Breast epithelium (tissue), 4 donors: ENCODE results near the gene KCNG1. TPM values are rescaled to one million over a fixed set of nuclear protein-coding genes. Genes with fewer than 3 reads are reported as not detected.
A peak's percentile ranks its signal among the peaks of the same experiment; 100 is the strongest.
"Not testable (repeated sequence)": the region's sequence is repeated elsewhere in the genome, so short reads cannot be mapped to it uniquely, and the experiment has no call there.

Experiments
- DNase-seq, 2 donors: peaks; one replicate each; pipeline ENCODE4 v3.0.0-alpha.2; 2019; ENCODE audit warnings: low spot score in 2 of 2
- H3K27ac ChIP-seq, 2 donors: fragments of 200-600 bp; sonication (generic) in 1 of 2; one replicate each; pipeline ENCODE4 v1.5.1; 2016 to 2019; ENCODE audit warnings: mild to moderate bottlenecking in 1 of 2
- H3K27me3 ChIP-seq, 2 donors: fragments of 200-600 bp; sonication (generic) in 1 of 2; one replicate each; pipeline versions ENCODE4 v1.5.1 to v1.6.0; 2017 to 2019; ENCODE audit warnings: control low read depth in 1 of 2, mild to moderate bottlenecking in 1 of 2
- H3K36me3 ChIP-seq: fragments of 200-600 bp; one replicate; pipeline ENCODE4 v1.5.1; 2019
- H3K4me1 ChIP-seq, 2 donors: fragments of 200-600 bp; sonication (generic); one replicate each; pipeline ENCODE4 v1.5.1; 2016 to 2019; ENCODE audit warnings: control low read depth in 1 of 2
- H3K4me3 ChIP-seq, 3 donors: fragments of 200-600 bp; sonication (generic); 1 replicate in 2 of 3; 2 replicates in 1 of 3; pipeline ENCODE4 v1.5.1; 2016 to 2019; ENCODE audit warnings: mild to moderate bottlenecking in 3 of 3, moderate library complexity in 2 of 3
- H3K9me3 ChIP-seq, 2 donors: fragments of 200-600 bp; sonication (generic) in 1 of 2; one replicate each; pipeline ENCODE4 v1.5.1; 2016 to 2019; ENCODE audit warnings: control low read depth in 1 of 2
- POLR2A ChIP-seq: fragments of 450-650 bp; IDR thresholded peaks from one replicate; pipeline ENCODE4 v1.6.1; 2016; ENCODE audit warnings: antibody characterized with exemption, mild to moderate bottlenecking, moderate library complexity
- POLR2AphosphoS5 ChIP-seq, 3 donors: sonication (generic); formaldehyde crosslinking; IDR thresholded peaks; one replicate each; pipeline ENCODE4 v1.6.1; 2017; ENCODE audit warnings: antibody characterized with exemption in 3 of 3
- intact Hi-C: fragments of 100-400 bp; cut with DNase I; formaldehyde crosslinking; loops from one replicate; pipeline ENCODE4 v1.15.1; 2023; ENCODE audit warnings: low total_unique reads
- total RNA-seq, 3 donors: library from RNA; depleted of rRNA; stranded (reverse); fragments of >200 nt; gene quantifications; one replicate each; pipeline ENCODE4 v1.1.0, GENCODE V29; 2016
- TF ChIP-seq, protein P1 (sequence below), 3 donors: fragments of 450-650 bp; IDR thresholded peaks; one replicate each; pipeline ENCODE4 v1.5.1; 2016 to 2017; ENCODE audit warnings: antibody characterized with exemption in 3 of 3, mild to moderate bottlenecking in 3 of 3, moderate library complexity in 3 of 3

Gene KCNG1
- total RNA-seq, 3 donors from 2014 or later, result 1.3 to 7.0 TPM; not detected in 1

DNA sequence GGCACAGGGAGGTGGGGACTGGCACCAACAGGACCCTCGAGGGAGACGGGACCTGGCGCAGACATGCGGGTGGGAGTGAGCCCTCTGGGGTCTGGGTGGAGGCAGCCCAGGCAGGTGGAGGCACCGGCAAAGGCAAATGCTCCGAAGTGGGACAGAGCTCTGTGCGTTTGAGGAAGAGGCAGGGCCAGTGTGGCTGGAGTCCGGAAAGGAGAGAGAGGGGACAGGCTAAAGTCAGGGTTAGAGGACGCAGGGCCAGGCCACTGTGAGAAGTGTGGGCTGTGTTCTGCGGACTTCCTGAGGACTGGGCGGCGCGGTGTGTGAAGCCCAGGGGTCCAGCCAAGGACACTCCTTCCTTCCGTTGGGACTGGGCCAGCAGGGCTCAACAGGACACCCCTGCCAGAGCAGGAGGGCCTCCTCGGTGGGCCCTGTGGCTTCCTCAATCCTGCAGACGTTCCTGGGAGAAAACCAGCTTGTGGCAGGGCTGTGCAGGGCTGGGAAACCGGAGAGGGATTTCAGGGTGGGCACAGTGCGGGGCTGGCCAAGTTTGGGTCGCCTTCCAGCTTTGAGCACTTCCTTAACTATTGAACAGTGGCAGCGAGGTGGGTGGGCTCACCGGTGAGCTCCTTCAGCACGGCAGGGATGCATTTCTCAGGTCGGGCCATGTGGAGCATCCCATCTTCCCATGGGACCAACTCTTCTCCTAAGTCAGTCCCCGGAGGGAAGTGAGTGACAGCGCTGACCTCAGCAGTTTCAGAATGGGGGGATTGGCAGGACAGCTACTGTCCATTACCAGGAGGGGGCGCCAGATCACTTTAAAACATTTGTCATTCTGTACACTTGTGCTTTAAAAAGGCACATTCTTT is 41.8 kb downstream of the KCNG1 start:
- Histone ChIP-seq H3K27ac (no peak overlapping the region), H3K36me3 (no peaks in the 10 kb centered on the region), H3K4me3 (no peak overlapping the region), H3K9me3 (no peaks in the 10 kb centered on the region), H3K4me1 (no peaks in the 10 kb centered on the region), H3K27me3 (peaks cover 0 to 4% of the 10 kb centered on the region in 2 donors)
- no peak for TF ChIP-seq POLR2A
- TF ChIP-seq, protein P1, sequence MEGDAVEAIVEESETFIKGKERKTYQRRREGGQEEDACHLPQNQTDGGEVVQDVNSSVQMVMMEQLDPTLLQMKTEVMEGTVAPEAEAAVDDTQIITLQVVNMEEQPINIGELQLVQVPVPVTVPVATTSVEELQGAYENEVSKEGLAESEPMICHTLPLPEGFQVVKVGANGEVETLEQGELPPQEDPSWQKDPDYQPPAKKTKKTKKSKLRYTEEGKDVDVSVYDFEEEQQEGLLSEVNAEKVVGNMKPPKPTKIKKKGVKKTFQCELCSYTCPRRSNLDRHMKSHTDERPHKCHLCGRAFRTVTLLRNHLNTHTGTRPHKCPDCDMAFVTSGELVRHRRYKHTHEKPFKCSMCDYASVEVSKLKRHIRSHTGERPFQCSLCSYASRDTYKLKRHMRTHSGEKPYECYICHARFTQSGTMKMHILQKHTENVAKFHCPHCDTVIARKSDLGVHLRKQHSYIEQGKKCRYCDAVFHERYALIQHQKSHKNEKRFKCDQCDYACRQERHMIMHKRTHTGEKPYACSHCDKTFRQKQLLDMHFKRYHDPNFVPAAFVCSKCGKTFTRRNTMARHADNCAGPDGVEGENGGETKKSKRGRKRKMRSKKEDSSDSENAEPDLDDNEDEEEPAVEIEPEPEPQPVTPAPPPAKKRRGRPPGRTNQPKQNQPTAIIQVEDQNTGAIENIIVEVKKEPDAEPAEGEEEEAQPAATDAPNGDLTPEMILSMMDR (IDR thresholded peaks at IDR 0.05), result peak; percentile 57 to 66 (median 65)
- no peak for DNase-seq
- intact Hi-C loops, result loop anchor here (5.0 to 10.0 kb wide), 2 partner anchors 224 to 326 kb away; no protein-coding TSS in a partner anchor

DNA sequence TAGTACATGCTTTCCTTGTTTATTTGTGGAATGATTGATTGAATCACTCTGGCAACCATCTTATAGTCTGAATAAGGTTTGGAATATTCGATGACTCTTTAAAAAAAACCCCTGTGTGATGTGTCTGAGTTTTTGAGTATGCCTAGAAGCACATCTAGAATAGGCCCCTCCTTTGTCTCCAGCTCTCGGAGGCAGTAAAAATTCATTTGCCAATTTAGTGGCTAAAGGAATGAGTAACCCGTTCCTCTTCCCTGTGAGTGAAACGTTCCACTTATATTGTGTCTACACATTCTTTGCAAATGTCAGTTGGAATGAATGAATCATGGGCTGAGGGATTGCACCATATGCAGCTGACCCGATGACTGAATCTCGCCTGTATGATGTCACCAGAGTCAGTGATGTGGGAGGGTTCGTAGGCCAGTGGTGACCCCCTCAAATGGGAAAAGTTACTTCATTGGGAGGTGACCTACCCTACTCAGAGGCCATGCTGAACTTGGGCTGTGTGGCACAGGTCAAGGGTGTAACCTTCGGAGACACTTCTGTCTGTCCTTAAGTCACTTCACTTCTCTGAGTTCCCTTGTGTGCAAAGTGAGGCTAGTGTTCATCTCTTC is 42.7 kb downstream of the KCNG1 start:
- no peak overlapping the region for H3K27ac ChIP-seq
- peaks cover 0 to 4% of the 10 kb centered on the region in 2 donors for H3K27me3 ChIP-seq
- intact Hi-C loops, result loop anchor here (5.0 to 10.0 kb wide), 2 partner anchors 225 to 327 kb away; no protein-coding TSS in a partner anchor

DNA sequence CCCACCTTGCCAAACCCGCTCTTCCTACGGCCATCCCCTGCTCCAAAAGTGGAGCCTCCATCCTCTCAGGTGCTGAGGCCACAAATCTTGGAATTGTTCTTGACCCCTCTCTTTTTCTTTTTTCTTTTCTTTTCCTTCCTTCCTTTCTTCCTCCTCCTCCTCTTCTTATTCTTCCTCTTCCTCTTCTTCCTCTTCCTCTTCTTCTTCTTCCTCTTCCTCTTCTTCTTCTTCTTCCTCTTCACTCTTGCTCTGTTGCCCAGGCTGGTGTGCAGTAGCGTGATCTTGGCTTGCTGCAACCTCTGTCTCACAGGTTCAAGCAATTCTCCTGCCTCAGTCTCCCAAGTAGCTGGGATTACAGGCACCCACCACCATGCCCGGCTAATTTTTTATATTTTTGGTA is 44.4 kb downstream of the KCNG1 start:
- H3K36me3 ChIP-seq, H3K27me3 ChIP-seq, H3K9me3 ChIP-seq, intact Hi-C loops, DNase-seq, H3K27ac ChIP-seq, H3K4me1 ChIP-seq, H3K4me3 ChIP-seq: not testable (repeated sequence)

More for the DNA sequence above, 42.7 kb downstream of the KCNG1 start:
- no peak overlapping the region for H3K4me3 ChIP-seq
- H3K36me3 ChIP-seq, result no peaks in the 10 kb centered on the region
- no peak for TF ChIP-seq POLR2A
- TF ChIP-seq POLR2AphosphoS5 (IDR thresholded peaks at IDR 0.05), result no peak
- TF ChIP-seq, protein P1 (IDR thresholded peaks at IDR 0.05), result no peak
- DNase-seq, result no peak
- H3K4me1 ChIP-seq, result no peaks in the 10 kb centered on the region
- no peaks in the 10 kb centered on the region for H3K9me3 ChIP-seq

DNA sequence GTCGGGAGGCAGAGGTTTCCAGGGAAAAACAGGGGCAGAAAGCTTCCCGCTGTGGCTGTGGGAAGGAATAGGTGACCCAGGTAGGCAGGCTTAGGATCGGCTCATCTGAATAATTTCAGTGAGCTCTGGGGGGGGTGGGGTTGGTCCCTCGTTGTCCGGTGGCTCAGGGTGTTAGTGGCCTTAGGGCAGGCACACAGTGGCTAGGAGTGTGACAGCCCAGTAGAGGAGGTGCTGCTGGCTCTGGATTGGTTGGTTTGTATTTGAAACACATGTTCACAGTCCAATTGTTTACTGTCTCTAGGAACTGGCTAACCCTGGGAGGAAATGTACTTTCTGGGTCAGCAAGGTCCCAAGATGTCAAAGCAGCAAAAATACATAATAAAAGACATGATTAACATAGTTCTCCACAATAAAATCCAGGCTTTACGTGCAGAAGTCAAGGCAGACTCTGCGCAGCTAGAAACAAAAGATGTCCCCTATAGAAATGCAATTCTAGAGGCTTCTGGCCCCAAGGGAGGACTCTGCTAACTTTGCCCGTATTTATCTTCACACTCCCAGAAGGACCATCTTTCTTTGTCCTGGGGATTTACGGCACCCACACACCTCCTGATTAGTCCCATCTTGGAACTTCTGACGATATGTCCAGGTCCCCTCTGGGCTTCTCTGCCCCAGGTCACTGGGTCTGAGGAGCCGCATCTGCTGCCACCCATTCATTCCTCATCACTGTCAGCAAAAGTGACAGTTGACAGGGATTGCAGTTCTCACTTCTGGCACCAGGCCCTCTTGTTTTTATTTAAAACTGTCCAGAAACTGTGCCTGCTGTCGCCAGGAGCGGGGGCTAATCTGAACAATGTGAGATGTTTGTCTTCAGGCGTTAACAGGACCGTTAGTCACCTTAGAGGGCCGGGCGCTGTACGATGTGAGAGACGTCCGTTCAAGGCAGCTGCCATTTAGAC is 45.6 kb downstream of the KCNG1 start:
- H3K27me3 ChIP-seq, result peaks cover 0 to 4% of the 10 kb centered on the region in 2 donors
- no peaks in the 10 kb centered on the region for H3K9me3 ChIP-seq
- no peak overlapping the region for H3K4me3 ChIP-seq
- TF ChIP-seq POLR2AphosphoS5 (IDR thresholded peaks at IDR 0.05), result no peak
- TF ChIP-seq, protein P1 (IDR thresholded peaks at IDR 0.05), result no peak
- TF ChIP-seq POLR2A, result no peak
- DNase-seq, result peak in 1 of 2 donors; percentile 51
- H3K4me1 ChIP-seq, result no peaks in the 10 kb centered on the region
- intact Hi-C loops, result no loop called here
- H3K27ac ChIP-seq, result no peak overlapping the region
- no peaks in the 10 kb centered on the region for H3K36me3 ChIP-seq

DNA sequence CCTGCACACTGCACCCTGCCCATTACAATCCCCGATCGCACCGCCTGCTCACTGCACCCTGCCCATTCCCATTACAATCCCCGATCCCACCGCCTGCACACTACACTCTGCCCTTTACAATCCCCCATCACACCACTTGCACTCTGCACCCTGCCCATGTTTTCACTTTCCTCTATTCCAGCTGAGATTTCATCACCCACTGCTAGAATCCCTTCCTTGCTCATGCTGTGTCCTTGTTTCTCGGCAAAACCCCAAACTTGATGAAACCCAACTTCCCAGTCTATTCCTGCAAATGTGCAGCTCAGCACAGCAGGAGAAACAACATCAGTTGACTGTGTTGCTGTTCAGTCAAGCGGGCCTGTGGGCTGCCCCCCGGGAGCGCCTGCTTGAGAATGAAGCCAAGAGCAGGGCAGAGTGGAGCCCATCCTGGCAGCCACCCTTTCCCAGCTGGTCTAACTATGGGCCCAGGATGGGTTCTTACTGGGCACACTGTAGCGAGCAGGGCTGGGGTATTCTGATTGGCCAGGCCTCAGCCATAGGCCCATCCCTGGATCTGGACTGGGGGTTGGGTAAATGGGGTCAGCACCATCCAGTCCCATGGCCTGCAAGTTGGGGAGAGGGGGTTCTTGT is 47.1 kb downstream of the KCNG1 start:
- Histone ChIP-seq H3K4me1 (no peaks in the 10 kb centered on the region), H3K36me3 (no peaks in the 10 kb centered on the region), H3K27ac (no peak overlapping the region), H3K4me3 (no peak overlapping the region), H3K27me3 (peaks cover 0 to 4% of the 10 kb centered on the region in 2 donors), H3K9me3 (no peaks in the 10 kb centered on the region)
- intact Hi-C loops, result no loop called here
- peak in 1 of 2 donors; percentile 22 for DNase-seq
- TF ChIP-seq POLR2A (no peak), POLR2AphosphoS5 (IDR thresholded peaks at IDR 0.05) (no peak)
- TF ChIP-seq, protein P1 (IDR thresholded peaks at IDR 0.05), result no peak
